Measurements from ENCODE around the gene SPAG9. TPM values are rescaled to one million over a fixed set of nuclear protein-coding genes. Genes with fewer than 3 reads are reported as not detected.
A peak's percentile ranks its signal among the peaks of the same experiment; 100 is the strongest.

SPAG9 gene
- total RNA-seq, 4 donors from 2014 or later: 85.2 to 110 (median 94.3) TPM

- Histone ChIP-seq H3K27me3 (no peaks in the 10 kb centered on the region), H3K27ac (no peak overlapping the region), H3K4me3 (no peak overlapping the region), H3K36me3 (peaks cover 0 to 75% of the 10 kb centered on the region in 2 donors), H3K4me1 (peaks cover 4 to 10% (median 4%) of the 10 kb centered on the region in 3 donors), H3K9me3 (no peaks in the 10 kb centered on the region)
- ATAC-seq: no peak
- TF ChIP-seq CTCF (IDR thresholded peaks at IDR 0.05) (no peak), EP300 (IDR thresholded peaks at IDR 0.05) (no peak), POLR2AphosphoS5 (IDR thresholded peaks at IDR 0.05) (no peak), POLR2A (IDR thresholded peaks at IDR 0.05) (no peak)
- 84 to 91% methylated on average over 4 to 5 of the region's 5 CpGs for WGBS, 2 donors (ENCODE audit: low coverage in 1 of 2)
Measured at GRCh38 chr17:50972577-50972976, 148.1 kb downstream of the SPAG9 start.

GRCh38 chr17:50967795-50968194 is 152.9 kb downstream of the SPAG9 start:
- Histone ChIP-seq H3K36me3 (peaks cover 4 to 48% of the 10 kb centered on the region in 2 donors), H3K27me3 (no peaks in the 10 kb centered on the region), H3K4me1 (peaks cover 4 to 24% (median 4%) of the 10 kb centered on the region in 3 donors), H3K4me3 (no peak overlapping the region), H3K9me3 (no peaks in the 10 kb centered on the region), H3K27ac (peak overlapping the region; percentile 43 to 69 (median 62))
- TF ChIP-seq POLR2A (IDR thresholded peaks at IDR 0.05): no peak
- no peak for TF ChIP-seq CTCF (IDR thresholded peaks at IDR 0.05)
- TF ChIP-seq EP300 (IDR thresholded peaks at IDR 0.05): no peak
- TF ChIP-seq POLR2AphosphoS5 (IDR thresholded peaks at IDR 0.05): no peak
- peak; percentile 57 for ATAC-seq
- WGBS, 2 donors (ENCODE audit: low coverage in 1 of 2): 10 to 22% methylated on average over 1 of the region's 1 CpG

DNA sequence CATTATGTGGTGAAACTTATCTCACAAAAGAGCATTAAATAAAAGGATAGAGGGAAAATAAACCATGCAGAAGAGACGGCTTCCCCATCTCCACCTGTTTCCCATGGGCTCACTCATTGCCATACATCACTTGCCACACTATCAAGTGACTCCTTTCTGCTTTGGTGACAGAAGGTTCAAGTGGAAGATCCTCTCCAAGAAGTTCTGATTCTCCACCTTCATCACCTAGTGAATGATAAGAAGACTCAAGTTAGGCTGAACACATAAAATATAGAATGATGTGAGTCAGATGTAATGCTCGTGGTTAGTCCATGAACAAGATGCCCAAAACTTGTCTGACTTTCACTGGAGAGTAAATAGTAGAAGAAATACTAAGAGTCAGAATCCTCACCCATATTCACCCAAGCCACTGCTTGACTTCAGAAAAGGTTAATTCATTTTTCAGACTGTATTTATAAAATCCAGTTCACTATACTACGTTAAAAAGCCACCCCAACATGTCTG is 154.5 kb downstream of the SPAG9 start:
- peaks cover 4 to 24% (median 4%) of the 10 kb centered on the region in 3 donors for H3K4me1 ChIP-seq
- no peak overlapping the region for H3K4me3 ChIP-seq
- ATAC-seq: no peak
- WGBS, 2 donors (ENCODE audit: low coverage in 1 of 2): 66 to 75% methylated on average over 3 of the region's 3 CpGs
- no peaks in the 10 kb centered on the region for H3K9me3 ChIP-seq
- peaks cover 4 to 50% of the 10 kb centered on the region in 2 donors for H3K36me3 ChIP-seq
- H3K27ac ChIP-seq: no peak overlapping the region
- TF ChIP-seq POLR2A (IDR thresholded peaks at IDR 0.05) (no peak), CTCF (IDR thresholded peaks at IDR 0.05) (no peak), EP300 (IDR thresholded peaks at IDR 0.05) (no peak), POLR2AphosphoS5 (IDR thresholded peaks at IDR 0.05) (no peak)
- no peaks in the 10 kb centered on the region for H3K27me3 ChIP-seq

- H3K36me3 ChIP-seq: peaks cover 4 to 48% of the 10 kb centered on the region in 2 donors
- no peak overlapping the region for H3K27ac ChIP-seq
- H3K4me1 ChIP-seq: peaks cover under 1 to 19% (median 3%) of the 10 kb centered on the region in 3 donors
- ATAC-seq: no peak
- 56 to 77% methylated on average over 2 of the region's 2 CpGs for WGBS, 2 donors (ENCODE audit: low coverage in 1 of 2)
- H3K4me3 ChIP-seq: no peak overlapping the region
- no peaks in the 10 kb centered on the region for H3K9me3 ChIP-seq
- H3K27me3 ChIP-seq: no peaks in the 10 kb centered on the region
- TF ChIP-seq POLR2AphosphoS5 (IDR thresholded peaks at IDR 0.05) (no peak), CTCF (IDR thresholded peaks at IDR 0.05) (no peak)
Measured at GRCh38 chr17:50963139-50963538, 157.5 kb downstream of the SPAG9 start.
